Measurements from ENCODE around the gene DNAH14. TPM values are rescaled to one million over a fixed set of nuclear protein-coding genes. Genes with fewer than 3 reads are reported as not detected.

DNAH14 gene
- total and polyA plus RNA-seq, 2 experiments from 2014 or later = 13.5 to 40.8 TPM

DNA sequence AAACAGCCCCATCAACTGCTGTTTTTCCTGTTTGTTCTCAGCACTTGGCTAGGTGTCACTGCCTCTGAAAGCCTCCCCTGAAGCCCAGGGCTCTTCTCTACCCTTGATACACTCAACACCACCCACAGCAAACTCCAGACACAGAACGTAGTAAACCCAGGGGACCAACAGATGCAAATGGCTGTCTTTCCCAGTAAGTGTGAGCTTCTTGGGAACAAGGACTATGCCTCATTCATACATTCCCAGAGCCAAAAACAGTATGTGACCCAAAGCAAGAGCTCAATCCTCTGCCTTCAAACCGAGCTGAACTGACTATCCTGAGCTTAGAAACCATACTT, 494.0 kb downstream of the DNAH14 start:
- TF ChIP-seq, protein P1, sequence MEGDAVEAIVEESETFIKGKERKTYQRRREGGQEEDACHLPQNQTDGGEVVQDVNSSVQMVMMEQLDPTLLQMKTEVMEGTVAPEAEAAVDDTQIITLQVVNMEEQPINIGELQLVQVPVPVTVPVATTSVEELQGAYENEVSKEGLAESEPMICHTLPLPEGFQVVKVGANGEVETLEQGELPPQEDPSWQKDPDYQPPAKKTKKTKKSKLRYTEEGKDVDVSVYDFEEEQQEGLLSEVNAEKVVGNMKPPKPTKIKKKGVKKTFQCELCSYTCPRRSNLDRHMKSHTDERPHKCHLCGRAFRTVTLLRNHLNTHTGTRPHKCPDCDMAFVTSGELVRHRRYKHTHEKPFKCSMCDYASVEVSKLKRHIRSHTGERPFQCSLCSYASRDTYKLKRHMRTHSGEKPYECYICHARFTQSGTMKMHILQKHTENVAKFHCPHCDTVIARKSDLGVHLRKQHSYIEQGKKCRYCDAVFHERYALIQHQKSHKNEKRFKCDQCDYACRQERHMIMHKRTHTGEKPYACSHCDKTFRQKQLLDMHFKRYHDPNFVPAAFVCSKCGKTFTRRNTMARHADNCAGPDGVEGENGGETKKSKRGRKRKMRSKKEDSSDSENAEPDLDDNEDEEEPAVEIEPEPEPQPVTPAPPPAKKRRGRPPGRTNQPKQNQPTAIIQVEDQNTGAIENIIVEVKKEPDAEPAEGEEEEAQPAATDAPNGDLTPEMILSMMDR (IDR thresholded peaks at IDR 0.05; ENCODE audit: low read depth, low read length) = no peak
- Histone ChIP-seq H3K36me3 (peaks cover 12% of the 10 kb centered on the region), H3K27ac (no peak overlapping the region), H3K4me3 (no peak overlapping the region), H3K9me3 (ENCODE audit: low read depth) (no peaks in the 10 kb centered on the region), H3K4me1 (ENCODE audit: low read depth) (peaks cover 14% of the 10 kb centered on the region), H3K27me3 (peaks cover 7% of the 10 kb centered on the region)
- DNase-seq (ENCODE audit: low read depth in 1 of 2, low spot score in 1 of 2) = peak in 1 of 2 donors; percentile 14

DNA sequence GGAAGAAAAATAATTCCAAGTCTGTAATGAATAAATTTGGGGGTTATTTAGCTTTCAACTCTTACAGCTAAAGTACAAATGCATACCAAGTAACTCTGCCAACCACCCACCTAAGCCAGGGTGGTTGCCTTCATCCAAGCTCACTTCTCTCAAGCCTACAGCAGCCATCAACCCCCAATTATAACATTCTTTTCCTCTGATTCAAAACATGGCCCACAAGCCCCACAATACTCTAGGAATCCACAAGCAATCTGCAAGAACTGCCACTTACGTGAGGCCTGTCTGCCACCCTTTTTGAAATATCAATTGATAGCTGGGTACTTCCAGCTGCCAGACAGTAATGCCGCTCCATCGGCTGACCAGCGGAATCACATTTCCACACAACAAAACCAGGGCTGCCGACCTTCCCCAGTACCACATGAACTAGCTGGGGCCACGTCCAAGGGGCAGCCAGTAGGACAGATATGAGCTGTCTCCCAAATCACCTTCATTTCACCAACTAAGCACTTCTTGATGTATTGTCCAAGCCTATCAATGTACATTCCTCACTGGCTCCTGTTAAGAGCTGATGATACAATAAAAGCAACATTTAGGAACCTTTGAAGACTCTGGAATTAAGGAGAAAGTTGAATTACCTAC, 495.2 kb downstream of the DNAH14 start:
- peaks cover 14% of the 10 kb centered on the region for H3K4me1 ChIP-seq (ENCODE audit: low read depth)
- peak; percentile 17 to 33 for DNase-seq (ENCODE audit: low read depth in 1 of 2, low spot score in 1 of 2)
- peaks cover under 1% of the 10 kb centered on the region for H3K36me3 ChIP-seq
- TF ChIP-seq, protein P1 (IDR thresholded peaks at IDR 0.05; ENCODE audit: low read depth, low read length) = no peak
- no peaks in the 10 kb centered on the region for H3K9me3 ChIP-seq (ENCODE audit: low read depth)
- H3K27me3 ChIP-seq = peaks cover 7% of the 10 kb centered on the region
- no peak overlapping the region for H3K27ac ChIP-seq
- no peak overlapping the region for H3K4me3 ChIP-seq

DNA sequence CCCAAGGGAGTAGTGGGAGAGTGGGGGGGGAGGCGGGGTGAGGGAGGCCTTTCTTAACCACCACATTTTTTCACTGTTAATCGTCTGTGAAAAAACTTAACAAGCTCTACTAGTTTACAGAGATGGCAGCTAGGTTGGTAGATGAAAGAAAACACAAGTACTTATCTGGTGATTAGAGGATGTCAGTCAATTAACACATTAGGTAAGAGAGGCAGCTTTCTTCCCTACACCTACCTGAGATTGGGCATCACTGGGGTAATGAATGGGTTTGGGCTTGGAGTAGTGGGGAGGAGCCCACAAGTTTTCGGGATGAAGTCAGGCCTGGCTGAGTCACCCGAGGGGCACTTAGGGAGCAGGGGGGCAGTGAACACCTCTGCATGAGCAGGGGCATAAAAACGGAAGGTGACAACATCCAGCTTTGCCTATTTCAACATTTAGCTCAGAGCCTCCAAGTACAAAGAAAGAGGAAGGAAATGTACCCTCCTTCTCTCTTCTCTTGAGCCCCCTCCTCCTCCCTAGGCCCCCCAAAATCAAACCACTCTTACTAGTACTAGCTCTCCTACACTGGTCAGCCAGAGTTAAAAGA, 495.8 kb downstream of the DNAH14 start:
- peak in 1 of 2 donors; percentile 41 for DNase-seq (ENCODE audit: low read depth in 1 of 2, low spot score in 1 of 2)
- H3K27me3 ChIP-seq = peaks cover 7% of the 10 kb centered on the region
- H3K9me3 ChIP-seq (ENCODE audit: low read depth) = no peaks in the 10 kb centered on the region
- H3K36me3 ChIP-seq = no peaks in the 10 kb centered on the region
- TF ChIP-seq, protein P1 (IDR thresholded peaks at IDR 0.05; ENCODE audit: low read depth, low read length) = no peak
- peaks cover 14% of the 10 kb centered on the region for H3K4me1 ChIP-seq (ENCODE audit: low read depth)
- no peak overlapping the region for H3K4me3 ChIP-seq
- H3K27ac ChIP-seq = no peak overlapping the region

DNA sequence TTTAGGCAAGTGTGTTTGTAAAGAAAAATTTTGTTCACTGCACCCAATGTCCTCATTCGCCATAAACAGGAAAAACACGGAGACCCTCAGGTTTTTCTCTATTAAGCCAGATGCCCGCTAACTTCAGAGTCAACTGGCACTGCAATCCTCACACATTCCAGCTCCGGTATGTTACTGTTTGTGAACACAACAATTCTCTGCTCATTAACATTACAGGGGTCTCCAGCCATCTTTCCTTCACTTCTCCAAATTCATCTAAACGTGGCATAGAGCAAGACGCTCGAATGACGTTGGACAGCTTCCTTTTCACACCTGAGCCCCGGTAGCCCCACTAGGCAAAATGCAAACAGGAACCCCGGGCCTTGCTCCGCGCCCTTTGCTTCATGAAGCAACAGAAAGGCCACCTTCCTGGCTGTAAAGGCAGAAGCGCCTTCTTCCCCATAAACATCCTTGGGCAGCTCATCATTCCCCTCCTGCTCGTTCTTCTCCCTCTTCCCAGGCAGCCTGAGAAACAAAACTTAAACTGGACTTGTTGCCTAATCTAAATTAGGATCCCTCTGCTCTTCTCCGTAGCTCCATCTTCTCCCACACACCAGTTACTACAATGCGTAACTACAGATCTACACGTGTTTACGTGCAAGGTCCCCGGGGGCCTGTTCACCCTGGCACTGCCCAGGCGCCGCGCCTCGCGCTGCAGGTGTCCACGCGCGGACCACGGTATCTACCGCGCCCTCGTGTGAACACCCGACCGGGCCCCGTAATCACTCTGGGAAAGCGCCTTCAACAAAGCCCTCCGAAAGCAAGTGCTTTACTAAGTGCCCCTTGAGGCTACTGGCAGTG, 497.1 kb downstream of the DNAH14 start:
- H3K4me1 ChIP-seq (ENCODE audit: low read depth) = peaks cover 14% of the 10 kb centered on the region
- no peaks in the 10 kb centered on the region for H3K36me3 ChIP-seq
- H3K27me3 ChIP-seq = peaks cover 7% of the 10 kb centered on the region
- DNase-seq (ENCODE audit: low read depth in 1 of 2, low spot score in 1 of 2) = peak; percentile 35 to 69
- TF ChIP-seq, protein P1 (IDR thresholded peaks at IDR 0.05; ENCODE audit: low read depth, low read length) = no peak
- peak overlapping the region; percentile 60 for H3K4me3 ChIP-seq
- H3K9me3 ChIP-seq (ENCODE audit: low read depth) = no peaks in the 10 kb centered on the region
- H3K27ac ChIP-seq = no peak overlapping the region

DNA sequence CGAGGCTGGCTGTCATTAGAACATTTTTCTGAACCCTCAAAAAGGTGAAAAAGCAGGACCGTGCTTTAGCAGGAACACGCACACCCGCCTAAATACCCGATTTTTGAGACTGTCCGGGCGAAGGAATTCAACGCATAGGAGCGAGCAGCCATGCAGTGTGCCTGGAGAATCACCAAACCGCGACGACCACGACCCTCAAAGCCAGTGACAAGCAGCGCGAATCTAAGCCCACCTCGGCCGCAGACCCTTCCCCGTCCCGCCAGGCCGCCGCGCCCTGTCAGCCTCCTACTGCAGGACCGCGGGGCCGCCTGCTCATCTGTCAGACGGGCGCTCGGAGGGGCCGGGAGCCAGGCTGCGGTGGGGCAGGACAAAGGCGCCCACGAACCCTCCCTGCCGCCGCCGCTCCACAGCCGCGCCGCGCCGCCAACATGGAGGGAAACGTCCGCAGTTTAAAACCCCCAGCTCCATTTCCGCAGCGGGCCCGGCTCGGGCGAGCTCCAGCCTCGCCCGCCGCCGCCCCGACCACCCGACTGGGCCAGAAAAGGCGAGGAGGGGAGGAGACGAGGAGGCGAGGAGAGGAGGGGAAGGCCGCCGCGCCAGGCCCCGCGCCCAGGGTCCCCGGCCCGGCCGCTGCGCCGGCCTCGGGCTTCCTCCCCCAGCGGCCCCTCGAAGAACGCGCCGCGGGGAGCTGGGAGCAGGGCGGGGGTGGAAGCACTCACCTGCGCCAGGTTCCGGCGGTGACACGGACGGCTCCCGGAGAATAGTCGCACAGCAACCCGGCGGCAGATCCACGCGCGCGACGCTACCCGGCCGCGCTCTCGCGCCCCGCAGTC, 498.0 kb downstream of the DNAH14 start, which contains the start of gene LBR:
LBR (minus strand) TSS at position 804 of the 833 bp plus-strand sequence. CDS start 3,963 bp downstream, outside the sequence.
- TF ChIP-seq, protein P1 (IDR thresholded peaks at IDR 0.05; ENCODE audit: low read depth, low read length) = no peak
- peaks cover 7% of the 10 kb centered on the region for H3K27me3 ChIP-seq
- H3K36me3 ChIP-seq = no peaks in the 10 kb centered on the region
- DNase-seq (ENCODE audit: low read depth in 1 of 2, low spot score in 1 of 2) = peak; percentile 47 to 67
- H3K4me1 ChIP-seq (ENCODE audit: low read depth) = peaks cover 14% of the 10 kb centered on the region
- peak within 1 kb of the TSS; percentile 60 for H3K4me3 ChIP-seq
- no peaks in the 10 kb centered on the region for H3K9me3 ChIP-seq (ENCODE audit: low read depth)
- H3K27ac ChIP-seq = peak within 1 kb of the TSS; percentile 68

Measured in cardiac muscle cell (in vitro differentiated cells and primary cell).